Spleen (tissue), 7 donors: Measurements from ENCODE around the gene SIK3.

Source experiments
- CTCF ChIP-seq, 11 experiments: fragments of 200-600 bp in 7 of 11; fragments of 450-650 bp in 4 of 11; sonication (generic) in 4 of 11; IDR thresholded peaks in 8 of 11; conservative IDR thresholded peaks in 3 of 11; 1 replicate in 7 of 11; 2 replicates in 4 of 11; pipeline versions ENCODE4 v1.4.0 to v1.8.0; 2016 to 2021; ENCODE audit warnings: antibody characterized with exemption in 11 of 11, inconsistent platforms in 4 of 11, mild to moderate bottlenecking in 1 of 11
- POLR2A ChIP-seq, 3 donors: fragments of 450-650 bp; IDR thresholded peaks; one replicate each; pipeline ENCODE4 v1.5.1; 2017; ENCODE audit warnings: antibody characterized with exemption in 3 of 3, mild to moderate bottlenecking in 1 of 3
- POLR2AphosphoS5 ChIP-seq, 3 donors: sonication (generic); formaldehyde crosslinking; IDR thresholded peaks; one replicate each; pipeline ENCODE4 v1.5.1; 2017; ENCODE audit warnings: antibody characterized with exemption in 3 of 3
- donor health status: DM: no; HTN: no; CAD: no; lungs with moderate emphysema.
- donor health status: DM: no; HTN: no; CAD: no.
- donor health status: DM: no; HTN: no; CAD: no.

GRCh38 chr11:116830184-116830912 lies 267.9 kb downstream of the SIK3 start:
- TF ChIP-seq CTCF (IDR thresholded peaks at IDR 0.05 in 8 of 11, conservative IDR thresholded peaks at IDR 0.05 in 3 of 11) (no peak), POLR2A (IDR thresholded peaks at IDR 0.05) (no peak), POLR2AphosphoS5 (IDR thresholded peaks at IDR 0.05) (no peak)
